Measurements from ENCODE around the gene ROR1. TPM values are rescaled to one million over a fixed set of nuclear protein-coding genes. Genes with fewer than 3 reads are reported as not detected.

Gene ROR1
- total RNA-seq, 2 experiments from 2014 or later = not detected

- no peak for DNase-seq
- Mint-ChIP-seq H3K27ac (no peak overlapping the region), H3K36me3 (ENCODE audit: low read depth) (no peaks in the 10 kb centered on the region), H3K4me3 (no peak overlapping the region), H3K27me3 (no peaks in the 10 kb centered on the region), H3K4me1 (peaks cover 3% of the 10 kb centered on the region), H3K9me3 (no peaks in the 10 kb centered on the region)
- ChIA-PET POLR2A (no interaction called here), CTCF (no interaction called here)
Observed at GRCh38 chr1:64073705-64074104, 299.9 kb downstream of the ROR1 start.

GRCh38 chr1:64074767-64075166, 300.9 kb downstream of the ROR1 start:
- Mint-ChIP-seq H3K27me3 (no peaks in the 10 kb centered on the region), H3K4me1 (no peaks in the 10 kb centered on the region), H3K27ac (no peak overlapping the region), H3K4me3 (no peak overlapping the region), H3K9me3 (no peaks in the 10 kb centered on the region), H3K36me3 (ENCODE audit: low read depth) (no peaks in the 10 kb centered on the region)
- DNase-seq = no peak
- ChIA-PET CTCF (no interaction called here), POLR2A (no interaction called here)

- POLR2A ChIA-PET = no interaction called here
- Mint-ChIP-seq H3K9me3 (no peaks in the 10 kb centered on the region), H3K36me3 (ENCODE audit: low read depth) (no peaks in the 10 kb centered on the region), H3K4me3 (no peak overlapping the region), H3K27me3 (no peaks in the 10 kb centered on the region), H3K27ac (no peak overlapping the region), H3K4me1 (no peaks in the 10 kb centered on the region)
- CTCF ChIA-PET = no interaction called here
- no peak for DNase-seq
Observed at GRCh38 chr1:64077281-64077940, 303.6 kb downstream of the ROR1 start.

- Mint-ChIP-seq H3K4me1 (no peaks in the 10 kb centered on the region), H3K9me3 (no peaks in the 10 kb centered on the region), H3K27me3 (no peaks in the 10 kb centered on the region), H3K27ac (no peak overlapping the region), H3K36me3 (ENCODE audit: low read depth) (no peaks in the 10 kb centered on the region), H3K4me3 (no peak overlapping the region)
- ChIA-PET POLR2A (no interaction called here), CTCF (no interaction called here)
- no peak for DNase-seq
Observed at GRCh38 chr1:64080941-64081562, 307.2 kb downstream of the ROR1 start.

- ChIA-PET CTCF (no interaction called here), POLR2A (no interaction called here)
- no peak for DNase-seq
- no peak overlapping the region for H3K27ac Mint-ChIP-seq
- no peaks in the 10 kb centered on the region for H3K27me3 Mint-ChIP-seq
- no peaks in the 10 kb centered on the region for H3K4me1 Mint-ChIP-seq
- H3K9me3 Mint-ChIP-seq = no peaks in the 10 kb centered on the region
- no peaks in the 10 kb centered on the region for H3K36me3 Mint-ChIP-seq (ENCODE audit: low read depth)
- no peak overlapping the region for H3K4me3 Mint-ChIP-seq
Observed at GRCh38 chr1:64082459-64082858, 308.6 kb downstream of the ROR1 start.

- ChIA-PET CTCF (interaction anchor here (0.6 kb wide), 1 partner anchor 144 kb away, joined by 3 read pairs; no protein-coding TSS in a partner anchor), POLR2A (no interaction called here)
- no peak overlapping the region for H3K4me3 Mint-ChIP-seq
- H3K9me3 Mint-ChIP-seq = no peaks in the 10 kb centered on the region
- H3K27ac Mint-ChIP-seq = no peak overlapping the region
- no peaks in the 10 kb centered on the region for H3K36me3 Mint-ChIP-seq (ENCODE audit: low read depth)
- H3K4me1 Mint-ChIP-seq = no peaks in the 10 kb centered on the region
- no peaks in the 10 kb centered on the region for H3K27me3 Mint-ChIP-seq
- no peak for DNase-seq
Observed at GRCh38 chr1:64084451-64084850, 310.6 kb downstream of the ROR1 start.

GRCh38 chr1:64087768-64088167, 314.0 kb downstream of the ROR1 start:
- H3K27ac Mint-ChIP-seq = no peak overlapping the region
- ChIA-PET POLR2A (no interaction called here), CTCF (interaction anchor here (0.6 kb wide), 1 partner anchor 181 kb away, joined by 3 read pairs; no protein-coding TSS in a partner anchor)
- H3K9me3 Mint-ChIP-seq = no peaks in the 10 kb centered on the region
- DNase-seq = no peak
- H3K36me3 Mint-ChIP-seq (ENCODE audit: low read depth) = no peaks in the 10 kb centered on the region
- no peaks in the 10 kb centered on the region for H3K27me3 Mint-ChIP-seq
- no peak overlapping the region for H3K4me3 Mint-ChIP-seq
- H3K4me1 Mint-ChIP-seq = no peaks in the 10 kb centered on the region

GRCh38 chr1:64090436-64090835, 316.6 kb downstream of the ROR1 start:
- no peak for DNase-seq
- ChIA-PET POLR2A (no interaction called here), CTCF (interaction anchor here (0.5 kb wide), 1 partner anchor 1764 kb away, joined by 3 read pairs; no protein-coding TSS in a partner anchor)
- no peaks in the 10 kb centered on the region for H3K27me3 Mint-ChIP-seq
- H3K27ac Mint-ChIP-seq = no peak overlapping the region
- H3K9me3 Mint-ChIP-seq = no peaks in the 10 kb centered on the region
- no peaks in the 10 kb centered on the region for H3K36me3 Mint-ChIP-seq (ENCODE audit: low read depth)
- H3K4me3 Mint-ChIP-seq = no peak overlapping the region
- no peaks in the 10 kb centered on the region for H3K4me1 Mint-ChIP-seq

- Mint-ChIP-seq H3K27me3 (peaks cover 6% of the 10 kb centered on the region), H3K27ac (no peak overlapping the region), H3K36me3 (ENCODE audit: low read depth) (no peaks in the 10 kb centered on the region), H3K4me1 (no peaks in the 10 kb centered on the region), H3K9me3 (no peaks in the 10 kb centered on the region), H3K4me3 (no peak overlapping the region)
- DNase-seq = no peak
- ChIA-PET CTCF (no interaction called here), POLR2A (no interaction called here)
Observed at GRCh38 chr1:64092851-64093371, 319.1 kb downstream of the ROR1 start.

GRCh38 chr1:64093941-64094340, 320.1 kb downstream of the ROR1 start:
- POLR2A ChIA-PET = no interaction called here
- Mint-ChIP-seq H3K4me3 (no peak overlapping the region), H3K36me3 (ENCODE audit: low read depth) (no peaks in the 10 kb centered on the region), H3K27me3 (peaks cover 6% of the 10 kb centered on the region), H3K27ac (no peak overlapping the region), H3K9me3 (no peaks in the 10 kb centered on the region), H3K4me1 (no peaks in the 10 kb centered on the region)
- no peak for DNase-seq
- CTCF ChIA-PET = no interaction called here

GRCh38 chr1:64095832-64096231, 322.0 kb downstream of the ROR1 start:
- H3K36me3 Mint-ChIP-seq (ENCODE audit: low read depth) = no peaks in the 10 kb centered on the region
- no peak for DNase-seq
- H3K27ac Mint-ChIP-seq = no peak overlapping the region
- H3K9me3 Mint-ChIP-seq = no peaks in the 10 kb centered on the region
- H3K4me1 Mint-ChIP-seq = no peaks in the 10 kb centered on the region
- no peak overlapping the region for H3K4me3 Mint-ChIP-seq
- ChIA-PET POLR2A (no interaction called here), CTCF (no interaction called here)
- peaks cover 6% of the 10 kb centered on the region for H3K27me3 Mint-ChIP-seq

GRCh38 chr1:64097859-64098258, 324.0 kb downstream of the ROR1 start:
- Mint-ChIP-seq H3K36me3 (ENCODE audit: low read depth) (no peaks in the 10 kb centered on the region), H3K27me3 (peaks cover 6% of the 10 kb centered on the region), H3K4me3 (no peak overlapping the region), H3K27ac (no peak overlapping the region), H3K9me3 (no peaks in the 10 kb centered on the region), H3K4me1 (no peaks in the 10 kb centered on the region)
- DNase-seq = no peak
- POLR2A ChIA-PET = no interaction called here
- CTCF ChIA-PET = interaction anchor here (0.8 kb wide), 1 partner anchor 14 kb away, joined by 4 read pairs; no protein-coding TSS in a partner anchor

- Mint-ChIP-seq H3K36me3 (ENCODE audit: low read depth) (no peaks in the 10 kb centered on the region), H3K4me3 (no peak overlapping the region), H3K27me3 (peaks cover 6% of the 10 kb centered on the region), H3K27ac (no peak overlapping the region), H3K4me1 (no peaks in the 10 kb centered on the region), H3K9me3 (no peaks in the 10 kb centered on the region)
- ChIA-PET CTCF (no interaction called here), POLR2A (no interaction called here)
- DNase-seq = no peak
Observed at GRCh38 chr1:64098436-64098835, 324.6 kb downstream of the ROR1 start.
